ENCODE results near the gene XPC. TPM values are rescaled to one million over a fixed set of nuclear protein-coding genes. Genes with fewer than 3 reads are reported as not detected.
"Not testable (repeated sequence)": the region's sequence is repeated elsewhere in the genome, so short reads cannot be mapped to it uniquely, and the experiment has no call there.

XPC gene
- 10.4 TPM for total RNA-seq
- long read RNA-seq, transcript XPC-201 (16 exons, 3,832 nt) = major isoform, 17 of 28 reads
- long read RNA-seq, partial matches to known transcripts = 7 of 28 reads
- long read RNA-seq, other reads (novel, unspliced or antisense) = 4 of 28 reads

DNA sequence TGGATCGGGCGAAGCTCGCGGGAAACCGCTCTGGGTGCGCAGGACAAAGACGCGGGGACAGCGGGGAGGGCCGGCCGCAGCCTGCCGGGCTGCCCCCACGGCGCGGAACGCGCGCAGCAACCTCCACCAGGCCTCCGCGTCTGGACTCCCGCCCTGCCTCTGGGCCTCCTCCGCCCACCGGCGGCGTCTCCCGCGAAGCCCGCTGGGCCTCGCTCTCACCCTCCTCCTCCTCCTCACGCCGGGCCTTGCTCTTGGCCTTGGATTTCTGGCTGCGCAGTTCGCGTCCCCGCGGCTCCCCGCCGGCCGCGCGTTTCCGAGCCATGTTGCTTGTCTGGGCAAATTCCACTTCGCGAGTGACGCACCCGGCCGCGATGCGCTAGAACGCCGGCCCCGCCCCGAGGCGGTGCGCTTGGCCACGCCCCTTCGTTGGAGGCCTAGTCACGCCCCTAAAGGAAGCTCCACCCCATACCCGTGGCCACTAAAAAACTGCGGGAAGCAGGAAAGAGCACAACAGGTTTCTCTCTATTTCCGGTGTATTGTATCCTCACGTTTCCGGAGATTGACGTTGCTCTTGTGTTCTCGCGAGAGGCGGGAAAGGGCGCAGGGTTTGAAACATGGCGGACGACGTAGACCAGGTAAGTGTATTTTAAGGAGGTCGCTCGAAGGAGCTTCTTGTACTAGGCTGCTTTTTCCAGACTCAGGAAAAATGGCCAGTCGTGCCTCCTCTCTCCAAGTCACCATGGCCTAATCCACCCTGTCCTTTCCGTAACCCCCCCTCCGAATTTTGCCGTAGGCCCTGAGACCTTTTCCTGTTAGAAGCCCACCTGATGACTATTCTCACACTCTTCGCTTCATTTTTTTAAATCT, at the start of gene XPC, which contains the start of gene LSM3:
TSS of gene XPC (minus strand) at position 355 of the 867 bp plus-strand sequence. CDS start at position 322, 33 bp downstream.
TSS of gene LSM3 (plus strand) at position 571 of the 867 bp plus-strand sequence. CDS start at position 615, 44 bp downstream.
- intact Hi-C loops (cut with micrococcal nuclease) = no loop called here
- Histone ChIP-seq H3K9me3 (replicated peaks) (no peaks in the 10 kb centered on the region), H3K27ac (replicated peaks) (peak within 1 kb of the TSS; percentile 97), H3K4me1 (peaks cover 47% of the 10 kb centered on the region), H3K27me3 (ENCODE audit: low read depth) (no peaks in the 10 kb centered on the region), H3K4me3 (peak within 1 kb of the TSS; percentile 91), H3K36me3 (peaks cover 23% of the 10 kb centered on the region)
- peak; percentile 96 for DNase-seq
- peak; percentile 22 for TF ChIP-seq CTCF (IDR thresholded peaks at IDR 0.05; ENCODE audit: borderline replicate concordance)

DNA sequence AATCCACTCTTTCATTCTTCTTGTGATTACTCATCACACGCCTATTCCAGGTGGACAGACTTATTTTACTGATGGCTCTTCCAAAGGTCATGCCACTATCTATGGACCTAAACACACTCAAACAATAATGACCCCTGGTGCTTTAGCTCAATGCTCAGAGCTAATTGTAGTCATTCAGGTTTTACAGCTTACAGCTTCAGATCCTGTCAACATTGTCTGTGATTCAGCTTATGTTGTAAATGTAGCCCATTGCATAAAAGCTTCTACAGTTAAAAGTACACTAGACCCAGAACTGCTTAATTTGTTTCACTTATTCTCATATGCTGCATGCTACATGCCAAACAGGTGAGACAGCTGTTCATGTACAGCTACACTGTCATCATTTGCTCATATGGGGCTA, 49.5 kb upstream of the XPC start:
- intact Hi-C loops (cut with micrococcal nuclease) = no loop called here

GRCh38 chr3:14226351-14226750, 48.0 kb upstream of the XPC start:
- intact Hi-C loops (cut with micrococcal nuclease); H3K9me3 ChIP-seq (replicated peaks); H3K4me1 ChIP-seq; H3K27ac ChIP-seq (replicated peaks); H3K4me3 ChIP-seq; H3K36me3 ChIP-seq; DNase-seq: not testable (repeated sequence)
- H3K27me3 ChIP-seq (ENCODE audit: low read depth) = peaks cover 95% of the 10 kb centered on the region

More for the DNA sequence above, 49.5 kb upstream of the XPC start:
- no peak for TF ChIP-seq CTCF (IDR thresholded peaks at IDR 0.05; ENCODE audit: borderline replicate concordance)
- peaks cover 85% of the 10 kb centered on the region for H3K27me3 ChIP-seq (ENCODE audit: low read depth)
- peaks cover 19% of the 10 kb centered on the region for H3K4me1 ChIP-seq
- H3K36me3 ChIP-seq = no peaks in the 10 kb centered on the region
- H3K9me3 ChIP-seq (replicated peaks) = no peaks in the 10 kb centered on the region
- DNase-seq = no peak
- H3K27ac ChIP-seq (replicated peaks) = no peak overlapping the region
- H3K4me3 ChIP-seq = no peak overlapping the region

GRCh38 chr3:14225421-14225820, 47.0 kb upstream of the XPC start:
- no peak for DNase-seq
- no peaks in the 10 kb centered on the region for H3K36me3 ChIP-seq
- no peak overlapping the region for H3K27ac ChIP-seq (replicated peaks)
- peaks cover 5% of the 10 kb centered on the region for H3K4me1 ChIP-seq
- no peak overlapping the region for H3K4me3 ChIP-seq
- intact Hi-C loops (cut with micrococcal nuclease) = no loop called here
- TF ChIP-seq CTCF (IDR thresholded peaks at IDR 0.05; ENCODE audit: borderline replicate concordance) = no peak
- H3K9me3 ChIP-seq (replicated peaks) = peaks cover 18% of the 10 kb centered on the region
- H3K27me3 ChIP-seq (ENCODE audit: low read depth) = peaks cover 87% of the 10 kb centered on the region

DNA sequence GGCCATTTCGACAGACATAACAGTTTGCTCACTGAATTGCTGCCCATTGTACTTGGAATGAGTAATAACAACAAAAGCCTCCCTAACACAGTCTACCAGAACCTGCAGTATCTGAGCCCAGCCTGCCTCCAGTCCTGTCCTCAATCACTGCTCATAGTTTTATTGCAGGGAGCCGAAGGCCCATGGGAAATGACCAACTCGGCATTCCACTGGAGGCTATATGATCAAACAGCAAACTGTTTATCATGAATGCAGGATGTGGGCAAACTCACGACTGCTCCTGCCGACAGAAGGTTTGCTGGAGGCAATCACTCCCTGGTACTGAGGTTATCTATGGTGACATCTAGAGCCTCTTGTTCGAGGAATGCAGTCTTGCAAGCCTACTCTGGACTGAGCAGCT, 46.5 kb upstream of the XPC start:
- intact Hi-C loops (cut with micrococcal nuclease) = no loop called here
- peaks cover 5% of the 10 kb centered on the region for H3K4me1 ChIP-seq
- H3K27ac ChIP-seq (replicated peaks) = no peak overlapping the region
- DNase-seq = no peak
- H3K36me3 ChIP-seq = no peaks in the 10 kb centered on the region
- H3K27me3 ChIP-seq (ENCODE audit: low read depth) = peaks cover 81% of the 10 kb centered on the region
- peaks cover 23% of the 10 kb centered on the region for H3K9me3 ChIP-seq (replicated peaks)
- no peak overlapping the region for H3K4me3 ChIP-seq
- TF ChIP-seq CTCF (IDR thresholded peaks at IDR 0.05; ENCODE audit: borderline replicate concordance) = no peak

DNA sequence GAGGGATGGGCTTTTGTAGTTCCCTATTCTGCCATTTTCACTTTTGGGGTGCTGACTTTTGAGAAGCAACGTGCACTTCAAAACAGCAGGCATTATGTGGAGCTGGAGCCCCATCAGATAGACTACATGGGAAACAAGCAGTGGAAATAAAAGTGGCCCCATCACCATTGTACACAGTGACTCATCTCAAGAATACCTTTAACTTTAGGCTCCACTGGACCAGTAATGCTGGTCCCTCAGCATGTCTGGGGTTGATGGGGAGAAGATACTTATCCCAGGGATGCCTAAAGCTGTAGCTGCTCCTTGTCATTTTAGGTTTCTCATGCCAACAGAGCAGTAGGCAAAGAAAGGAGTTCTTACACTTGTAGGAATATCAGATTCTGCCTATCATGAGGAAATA, 45.2 kb upstream of the XPC start:
- no peak overlapping the region for H3K27ac ChIP-seq (replicated peaks)

More for the DNA sequence above, 45.2 kb upstream of the XPC start:
- H3K36me3 ChIP-seq = no peaks in the 10 kb centered on the region
- intact Hi-C loops (cut with micrococcal nuclease) = no loop called here
- DNase-seq = no peak
- H3K4me1 ChIP-seq = peaks cover 5% of the 10 kb centered on the region
- no peak overlapping the region for H3K4me3 ChIP-seq
- no peak for TF ChIP-seq CTCF (IDR thresholded peaks at IDR 0.05; ENCODE audit: borderline replicate concordance)
- H3K27me3 ChIP-seq (ENCODE audit: low read depth) = peaks cover 77% of the 10 kb centered on the region
- peaks cover 30% of the 10 kb centered on the region for H3K9me3 ChIP-seq (replicated peaks)
